NCI-H446 (cell line): ENCODE measurements around the gene AKR7A2.
"Not testable (repeated sequence)": the region's sequence is repeated elsewhere in the genome, so short reads cannot be mapped to it uniquely, and the experiment has no call there.

Experiments
- DNase-seq, 2 experiments: peaks; one replicate each; lab custom pipeline; 2025; lab: John Stamatoyannopoulos, UW

The AKR7A2 gene

GRCh38 chr1:19260211-19261138 is 51.5 kb downstream of the AKR7A2 start:
- DNase-seq: no peak

GRCh38 chr1:19258353-19258752 is 53.6 kb downstream of the AKR7A2 start:
- DNase-seq: no peak

GRCh38 chr1:19257178-19257914 is 54.6 kb downstream of the AKR7A2 start:
- no peak for DNase-seq

GRCh38 chr1:19256301-19256700 is 55.6 kb downstream of the AKR7A2 start:
- DNase-seq: not testable (repeated sequence)

- DNase-seq: no peak
Observed at GRCh38 chr1:19255288-19255687, 56.7 kb downstream of the AKR7A2 start.

GRCh38 chr1:19254416-19254815 is 57.5 kb downstream of the AKR7A2 start:
- DNase-seq: no peak
